Measurements from ENCODE around the gene ACACA. TPM values are rescaled to one million over a fixed set of nuclear protein-coding genes. Genes with fewer than 3 reads are reported as not detected.

The ACACA gene
- total RNA-seq, 1 donor from 2014 or later, result 111 TPM

GRCh38 chr17:37167756-37168155 lies 238.9 kb downstream of the ACACA start:
- Mint-ChIP-seq H3K9me3 (ENCODE audit: low read depth) (no peaks in the 10 kb centered on the region), H3K4me3 (ENCODE audit: low read depth) (no peak overlapping the region), H3K4me1 (ENCODE audit: low read depth) (peaks cover 15% of the 10 kb centered on the region), H3K27me3 (no peaks in the 10 kb centered on the region), H3K27ac (no peak overlapping the region), H3K36me3 (ENCODE audit: insufficient read depth) (peaks cover 2% of the 10 kb centered on the region)
- no peak for DNase-seq (ENCODE audit: low spot score, unreplicated experiment)
- TF ChIP-seq CTCF (IDR thresholded peaks at IDR 0.05; ENCODE audit: unreplicated experiment), result no peak

- Mint-ChIP-seq H3K4me1 (ENCODE audit: low read depth) (peaks cover 15% of the 10 kb centered on the region), H3K27ac (no peak overlapping the region), H3K9me3 (ENCODE audit: low read depth) (no peaks in the 10 kb centered on the region), H3K4me3 (ENCODE audit: low read depth) (no peak overlapping the region), H3K27me3 (no peaks in the 10 kb centered on the region), H3K36me3 (ENCODE audit: insufficient read depth) (peaks cover 14% of the 10 kb centered on the region)
- no peak for TF ChIP-seq CTCF (IDR thresholded peaks at IDR 0.05; ENCODE audit: unreplicated experiment)
- DNase-seq (ENCODE audit: low spot score, unreplicated experiment), result no peak
Observed at GRCh38 chr17:37164057-37164456, 242.6 kb downstream of the ACACA start.

GRCh38 chr17:37162800-37163199 lies 243.8 kb downstream of the ACACA start:
- Mint-ChIP-seq H3K4me1 (ENCODE audit: low read depth) (peaks cover 15% of the 10 kb centered on the region), H3K27me3 (no peaks in the 10 kb centered on the region), H3K4me3 (ENCODE audit: low read depth) (no peak overlapping the region), H3K9me3 (ENCODE audit: low read depth) (no peaks in the 10 kb centered on the region), H3K36me3 (ENCODE audit: insufficient read depth) (peaks cover 17% of the 10 kb centered on the region), H3K27ac (no peak overlapping the region)
- no peak for TF ChIP-seq CTCF (IDR thresholded peaks at IDR 0.05; ENCODE audit: unreplicated experiment)
- DNase-seq (ENCODE audit: low spot score, unreplicated experiment), result no peak

GRCh38 chr17:37160944-37161343 lies 245.7 kb downstream of the ACACA start:
- Mint-ChIP-seq H3K27ac (no peak overlapping the region), H3K4me3 (ENCODE audit: low read depth) (no peak overlapping the region), H3K9me3 (ENCODE audit: low read depth) (no peaks in the 10 kb centered on the region), H3K27me3 (no peaks in the 10 kb centered on the region), H3K4me1 (ENCODE audit: low read depth) (peaks cover 15% of the 10 kb centered on the region), H3K36me3 (ENCODE audit: insufficient read depth) (peaks cover 23% of the 10 kb centered on the region)
- TF ChIP-seq CTCF (IDR thresholded peaks at IDR 0.05; ENCODE audit: unreplicated experiment), result no peak
- no peak for DNase-seq (ENCODE audit: low spot score, unreplicated experiment)

GRCh38 chr17:37158290-37158689 lies 248.3 kb downstream of the ACACA start:
- H3K4me3 Mint-ChIP-seq (ENCODE audit: low read depth), result no peak overlapping the region
- peaks cover 23% of the 10 kb centered on the region for H3K36me3 Mint-ChIP-seq (ENCODE audit: insufficient read depth)
- H3K4me1 Mint-ChIP-seq (ENCODE audit: low read depth), result no peaks in the 10 kb centered on the region
- no peak for DNase-seq (ENCODE audit: low spot score, unreplicated experiment)
- H3K9me3 Mint-ChIP-seq (ENCODE audit: low read depth), result no peaks in the 10 kb centered on the region
- no peaks in the 10 kb centered on the region for H3K27me3 Mint-ChIP-seq
- TF ChIP-seq CTCF (IDR thresholded peaks at IDR 0.05; ENCODE audit: unreplicated experiment), result no peak
- no peak overlapping the region for H3K27ac Mint-ChIP-seq
